CD4-positive, alpha-beta T cell treated with Interleukin-6 for 4 hours (primary cell): ENCODE results near the gene WIPI1.
A peak's percentile ranks its signal among the peaks of the same experiment; 100 is the strongest.
"Not testable (repeated sequence)": the region's sequence is repeated elsewhere in the genome, so short reads cannot be mapped to it uniquely, and the experiment has no call there.

Source experiments
- DNase-seq: peaks from one replicate; pipeline ENCODE4 v3.0.0-alpha.2; 2020; ENCODE audit warnings: mixed read lengths

WIPI1 gene

GRCh38 chr17:68403837-68404236, 53.5 kb downstream of the WIPI1 start:
- not testable (repeated sequence) for DNase-seq

- DNase-seq: no peak
These were observed 54.2 kb downstream of the WIPI1 start for GRCh38 chr17:68403122-68403521.

GRCh38 chr17:68401288-68401687, 56.0 kb downstream of the WIPI1 start:
- DNase-seq: no peak

- DNase-seq: no peak
These were observed 56.9 kb downstream of the WIPI1 start for GRCh38 chr17:68400404-68400735.

GRCh38 chr17:68399638-68400403, 57.5 kb downstream of the WIPI1 start:
- peak; percentile 51 for DNase-seq

GRCh38 chr17:68398691-68399637, 58.3 kb downstream of the WIPI1 start:
- DNase-seq: peak; percentile 38

- no peak for DNase-seq
These were observed 60.2 kb downstream of the WIPI1 start for GRCh38 chr17:68397108-68397536.

GRCh38 chr17:68396226-68397107, 60.8 kb downstream of the WIPI1 start:
- no peak for DNase-seq

- no peak for DNase-seq
These were observed 62.5 kb downstream of the WIPI1 start for GRCh38 chr17:68394608-68395331.

- no peak for DNase-seq
These were observed 65.6 kb downstream of the WIPI1 start for GRCh38 chr17:68391561-68392268.

- DNase-seq: no peak
These were observed 66.3 kb downstream of the WIPI1 start for GRCh38 chr17:68390888-68391545.

GRCh38 chr17:68389041-68389440, 68.3 kb downstream of the WIPI1 start:
- no peak for DNase-seq

GRCh38 chr17:68387435-68388218, 69.7 kb downstream of the WIPI1 start:
- no peak for DNase-seq

- DNase-seq: no peak
These were observed 71.6 kb downstream of the WIPI1 start for GRCh38 chr17:68385490-68386215.

GRCh38 chr17:68384941-68385340, 72.4 kb downstream of the WIPI1 start:
- DNase-seq: no peak

GRCh38 chr17:68384471-68384870, 72.8 kb downstream of the WIPI1 start:
- DNase-seq: no peak

- DNase-seq: peak; percentile 38
These were observed 73.6 kb downstream of the WIPI1 start for GRCh38 chr17:68383443-68384321.

GRCh38 chr17:68383120-68383442, 74.2 kb downstream of the WIPI1 start:
- no peak for DNase-seq
